Testis (tissue), 3 donors: ENCODE results near the gene RASGRF2. TPM values are rescaled to one million over a fixed set of nuclear protein-coding genes. Genes with fewer than 3 reads are reported as not detected.

Experiments used
- DNase-seq: peaks from one replicate; pipeline ENCODE4 v3.0.0-alpha.2; 2019
- H3K27ac ChIP-seq, 2 donors: fragments of 200-600 bp; sonication (generic); one replicate each; pipeline ENCODE4 v1.5.1; 2019
- H3K27me3 ChIP-seq: fragments of 200-600 bp; sonication (generic); one replicate; pipeline ENCODE4 v1.5.1; 2019
- H3K36me3 ChIP-seq: fragments of 200-600 bp; sonication (generic); one replicate; pipeline ENCODE4 v1.5.1; 2017; ENCODE audit warnings: low read depth; ENCODE audit errors: missing control alignments
- H3K4me1 ChIP-seq: fragments of 200-600 bp; sonication (generic); one replicate; pipeline ENCODE4 v1.5.1; 2019
- H3K4me3 ChIP-seq, 2 donors: fragments of 200-600 bp; sonication (generic); one replicate each; pipeline ENCODE4 v1.5.1; 2017 to 2019
- H3K9me3 ChIP-seq: fragments of 200-600 bp; sonication (generic); one replicate; pipeline ENCODE4 v1.5.1; 2017
- POLR2A ChIP-seq: fragments of 450-650 bp; IDR thresholded peaks from one replicate; pipeline ENCODE4 v1.6.1; 2017; ENCODE audit warnings: antibody characterized with exemption, mild to moderate bottlenecking, moderate library complexity
- WGBS, 2 donors: methylation state at CpG; one replicate each; pipeline ENCODE4 v1.1.5; 2018; 5-methylcytosine and 5-hydroxymethylcytosine counted together
- intact Hi-C: fragments of 100-400 bp; cut with DNase I; formaldehyde crosslinking; loops from one replicate; pipeline ENCODE4 v1.15.1; 2023; ENCODE audit warnings: low total_unique reads
- polyA plus RNA-seq: library from polyadenylated mRNA; stranded (reverse); fragments of 350-450 nt; fragmentation: Illumina TruSeq; extraction: RNeasy Lipid Tissue Mini Kit (QIAGEN cat#74804); gene quantifications from one replicate; pipeline ENCODE4 v1.2.3, GENCODE V29; 2014; ENCODE audit warnings: low read depth, low replicate concordance; ENCODE audit not compliant: insufficient read depth
- total RNA-seq, 2 donors: library from RNA; depleted of rRNA; stranded (reverse); fragments of >200 nt; gene quantifications; one replicate each; pipeline ENCODE4 v1.2.3, GENCODE V29; 2016
- TF ChIP-seq, protein P1 (sequence below), 3 experiments: fragments of 450-650 bp in 2 of 3; fragments of 200-600 bp in 1 of 3; sonication (generic) in 1 of 3; IDR thresholded peaks; one replicate each; pipeline ENCODE4 v1.5.1; 2016 to 2019; ENCODE audit warnings: antibody characterized with exemption in 3 of 3, mild to moderate bottlenecking in 2 of 3, moderate library complexity in 1 of 3

RASGRF2 gene
- total and polyA plus RNA-seq, 3 donors from 2014 or later = 6.2 to 11.3 (median 7.8) TPM

DNA sequence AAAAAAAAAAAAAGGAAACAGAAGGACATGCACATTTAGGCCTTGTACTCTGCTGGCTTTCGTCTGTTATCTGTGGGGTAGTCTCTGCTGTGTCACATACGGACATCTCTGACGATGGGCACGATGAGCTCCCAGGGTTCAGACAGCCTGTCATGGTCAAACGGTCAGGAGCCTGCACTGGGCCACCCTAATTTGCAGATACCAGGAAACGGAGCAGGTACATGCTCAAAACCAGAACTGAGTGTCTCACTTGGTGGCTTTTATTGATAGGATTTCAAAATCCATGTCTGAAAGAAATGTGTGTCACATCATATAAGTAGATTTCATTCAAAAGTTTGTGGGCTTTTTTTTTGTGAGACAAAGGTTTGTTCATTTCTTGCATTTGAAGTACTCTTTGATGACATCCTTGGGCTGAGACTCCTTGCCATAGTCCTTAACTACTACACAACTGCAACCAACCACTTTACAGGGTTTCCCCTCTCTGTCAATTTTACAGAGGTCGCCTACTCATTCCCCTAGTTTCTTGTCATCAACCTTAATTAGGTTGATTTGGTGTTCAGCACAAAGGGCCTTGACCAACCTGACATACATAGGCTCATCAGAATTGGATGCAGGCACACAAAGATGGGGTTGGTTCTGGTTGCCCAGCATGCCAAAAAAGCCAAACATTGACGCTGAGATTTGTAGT is 281.9 kb downstream of the RASGRF2 start:
- no peak overlapping the region for H3K27ac ChIP-seq
- TF ChIP-seq, protein P1, sequence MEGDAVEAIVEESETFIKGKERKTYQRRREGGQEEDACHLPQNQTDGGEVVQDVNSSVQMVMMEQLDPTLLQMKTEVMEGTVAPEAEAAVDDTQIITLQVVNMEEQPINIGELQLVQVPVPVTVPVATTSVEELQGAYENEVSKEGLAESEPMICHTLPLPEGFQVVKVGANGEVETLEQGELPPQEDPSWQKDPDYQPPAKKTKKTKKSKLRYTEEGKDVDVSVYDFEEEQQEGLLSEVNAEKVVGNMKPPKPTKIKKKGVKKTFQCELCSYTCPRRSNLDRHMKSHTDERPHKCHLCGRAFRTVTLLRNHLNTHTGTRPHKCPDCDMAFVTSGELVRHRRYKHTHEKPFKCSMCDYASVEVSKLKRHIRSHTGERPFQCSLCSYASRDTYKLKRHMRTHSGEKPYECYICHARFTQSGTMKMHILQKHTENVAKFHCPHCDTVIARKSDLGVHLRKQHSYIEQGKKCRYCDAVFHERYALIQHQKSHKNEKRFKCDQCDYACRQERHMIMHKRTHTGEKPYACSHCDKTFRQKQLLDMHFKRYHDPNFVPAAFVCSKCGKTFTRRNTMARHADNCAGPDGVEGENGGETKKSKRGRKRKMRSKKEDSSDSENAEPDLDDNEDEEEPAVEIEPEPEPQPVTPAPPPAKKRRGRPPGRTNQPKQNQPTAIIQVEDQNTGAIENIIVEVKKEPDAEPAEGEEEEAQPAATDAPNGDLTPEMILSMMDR (IDR thresholded peaks at IDR 0.05) = no peak
- TF ChIP-seq POLR2A = no peak
- no peak for DNase-seq
- no peaks in the 10 kb centered on the region for H3K27me3 ChIP-seq
- no peaks in the 10 kb centered on the region for H3K9me3 ChIP-seq
- H3K36me3 ChIP-seq = no peaks in the 10 kb centered on the region
- no peak overlapping the region for H3K4me3 ChIP-seq
- H3K4me1 ChIP-seq = peaks cover 28% of the 10 kb centered on the region
- intact Hi-C loops = no loop called here
- WGBS, 2 donors = 62 to 76% methylated on average over 8 of the region's 8 CpGs

DNA sequence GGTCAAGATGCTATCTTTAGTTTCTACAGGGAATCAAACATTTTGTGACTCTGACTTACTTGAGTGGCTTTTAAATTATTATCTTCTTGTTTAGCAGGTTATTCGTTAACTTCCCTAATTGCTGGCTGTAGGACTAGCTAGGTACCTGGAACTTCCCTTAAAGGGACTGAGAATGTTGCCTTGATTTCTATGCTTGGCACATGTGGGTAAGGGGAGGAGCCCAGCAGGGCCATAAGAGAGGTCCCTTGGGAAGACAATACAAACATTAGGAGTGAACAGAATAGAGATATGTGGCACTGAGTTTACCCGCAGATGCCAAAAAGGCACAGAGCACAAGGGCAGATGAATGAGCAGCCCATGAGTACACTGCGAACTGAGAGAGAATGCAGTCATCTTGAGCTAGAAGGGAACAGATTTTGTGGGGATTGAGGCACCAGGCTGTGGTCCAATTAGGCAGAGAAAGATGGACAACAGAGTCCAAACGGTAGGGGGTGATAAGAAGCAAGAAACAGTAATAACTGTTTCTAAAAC is 282.8 kb downstream of the RASGRF2 start:
- DNase-seq = no peak
- intact Hi-C loops = no loop called here
- 37 to 42% methylated on average over 4 of the region's 4 CpGs for WGBS, 2 donors
- Histone ChIP-seq H3K27ac (peak overlapping the region in 1 of 2 donors; percentile 33), H3K4me1 (peaks cover 37% of the 10 kb centered on the region), H3K36me3 (no peaks in the 10 kb centered on the region), H3K4me3 (no peak overlapping the region), H3K27me3 (no peaks in the 10 kb centered on the region), H3K9me3 (no peaks in the 10 kb centered on the region)
- no peak for TF ChIP-seq POLR2A
- TF ChIP-seq, protein P1 (IDR thresholded peaks at IDR 0.05) = no peak

DNA sequence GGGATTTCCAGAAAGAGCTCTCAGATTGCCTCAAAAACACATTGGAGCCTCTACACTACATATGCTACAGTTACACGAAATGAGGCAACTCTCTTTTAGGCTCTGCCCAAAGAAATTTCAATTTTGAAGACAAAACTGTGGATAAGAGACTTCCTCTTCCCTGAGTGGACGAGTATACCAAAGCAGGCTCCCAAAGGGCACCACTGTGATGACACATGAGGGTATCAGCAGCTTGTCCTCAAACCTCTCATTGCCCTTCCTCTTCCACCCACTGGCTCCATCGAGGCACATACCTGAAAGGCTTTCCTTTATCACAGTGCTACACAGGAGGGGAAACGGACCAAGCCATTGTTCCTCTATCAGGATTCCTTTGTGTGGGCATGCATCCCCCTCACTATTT is 284.3 kb downstream of the RASGRF2 start:
- Histone ChIP-seq H3K4me3 (no peak overlapping the region), H3K27me3 (no peaks in the 10 kb centered on the region), H3K4me1 (peaks cover 44% of the 10 kb centered on the region), H3K36me3 (no peaks in the 10 kb centered on the region), H3K9me3 (no peaks in the 10 kb centered on the region), H3K27ac (no peak overlapping the region)
- DNase-seq = no peak
- TF ChIP-seq, protein P1 (IDR thresholded peaks at IDR 0.05) = no peak
- TF ChIP-seq POLR2A = no peak
- WGBS, 2 donors = 89 to 95% methylated on average over 4 of the region's 4 CpGs
- intact Hi-C loops = no loop called here

DNA sequence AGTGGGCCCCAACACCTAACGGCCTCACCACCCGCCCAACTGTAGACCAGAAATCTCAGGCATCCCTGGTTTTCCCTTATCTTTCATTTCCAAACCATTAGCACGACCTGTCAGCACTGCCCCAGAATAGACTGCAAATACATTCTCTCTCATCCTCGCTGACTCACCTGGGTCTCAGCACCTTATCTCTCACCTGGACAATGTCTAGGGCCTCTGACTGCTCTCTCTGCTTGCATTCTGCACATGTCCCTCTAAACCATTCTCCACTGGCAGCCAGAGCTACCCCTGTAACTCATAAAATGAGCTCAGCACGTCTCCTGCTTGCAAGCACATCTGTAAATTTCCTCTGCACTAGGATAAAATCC is 285.7 kb downstream of the RASGRF2 start:
- Histone ChIP-seq H3K27ac (no peak overlapping the region), H3K4me3 (no peak overlapping the region), H3K4me1 (peaks cover 40% of the 10 kb centered on the region), H3K9me3 (no peaks in the 10 kb centered on the region), H3K36me3 (no peaks in the 10 kb centered on the region), H3K27me3 (no peaks in the 10 kb centered on the region)
- 78 to 79% methylated on average over 5 of the region's 5 CpGs for WGBS, 2 donors
- intact Hi-C loops = no loop called here
- TF ChIP-seq, protein P1 (IDR thresholded peaks at IDR 0.05) = no peak
- TF ChIP-seq POLR2A = no peak
- DNase-seq = no peak

DNA sequence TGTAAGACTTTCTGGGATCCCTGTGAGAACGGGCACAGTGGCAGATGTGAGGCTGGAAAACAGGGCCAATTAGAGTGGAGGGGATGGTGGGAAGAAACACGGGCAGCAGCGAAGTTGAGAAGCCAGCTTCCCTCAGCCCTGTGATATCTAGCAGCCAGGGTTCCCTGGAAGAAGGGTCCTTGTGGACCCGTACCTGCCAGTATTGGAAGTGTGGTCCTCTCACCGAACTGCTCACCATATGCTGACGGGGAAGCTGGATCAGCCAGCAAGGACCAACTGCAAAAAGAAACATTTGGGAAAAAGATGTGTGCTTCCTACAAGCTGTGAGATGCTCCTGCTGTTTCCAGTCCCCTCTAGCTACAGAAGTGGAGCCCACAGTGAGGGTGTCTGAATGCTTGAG is 286.5 kb downstream of the RASGRF2 start:
- Histone ChIP-seq H3K4me3 (no peak overlapping the region), H3K27me3 (no peaks in the 10 kb centered on the region), H3K27ac (peak overlapping the region; percentile 9 to 46), H3K9me3 (no peaks in the 10 kb centered on the region), H3K36me3 (no peaks in the 10 kb centered on the region), H3K4me1 (peaks cover 40% of the 10 kb centered on the region)
- intact Hi-C loops = no loop called here
- no peak for DNase-seq
- WGBS, 2 donors = 57 to 67% methylated on average over 6 of the region's 6 CpGs
- TF ChIP-seq, protein P1 (IDR thresholded peaks at IDR 0.05) = no peak
- no peak for TF ChIP-seq POLR2A
